ENCODE results near the gene MAP7D3. TPM values are rescaled to one million over a fixed set of nuclear protein-coding genes. Genes with fewer than 3 reads are reported as not detected.

Gene MAP7D3
- polyA plus RNA-seq, 3 donors: 1.8 to 3.4 (median 2.9) TPM

GRCh38 chrX:136269921-136270320, 18.7 kb upstream of the MAP7D3 start:
- Histone ChIP-seq H3K4me3 (replicated peaks in 1 of 3; ENCODE audit: low read depth in 2 of 3, low read length in 3 of 3) (no peak overlapping the region), H3K36me3 (replicated peaks in 1 of 2; ENCODE audit: control insufficient read depth in 1 of 2, insufficient read depth in 2 of 2, low read length in 2 of 2) (no peaks in the 10 kb centered on the region), H3K79me2 (ENCODE audit: insufficient read depth, low read length) (no peaks in the 10 kb centered on the region), H3K27ac (ENCODE audit: low read depth in 1 of 2, low read length in 2 of 2) (no peak overlapping the region), H3K9ac (ENCODE audit: insufficient read depth, low read length, poor library complexity, severe bottlenecking) (no peak overlapping the region), H2AFZ (ENCODE audit: insufficient read depth, low read depth, low read length, poor library complexity, severe bottlenecking) (no peak overlapping the region), H3K27me3 (ENCODE audit: control insufficient read depth in 2 of 2, insufficient read depth in 2 of 2, low read length in 2 of 2) (no peaks in the 10 kb centered on the region), H3K9me3 (replicated peaks in 1 of 2; ENCODE audit: control insufficient read depth in 1 of 2, insufficient read depth in 1 of 2, low read length in 2 of 2) (no peaks in the 10 kb centered on the region), H3K4me1 (ENCODE audit: control insufficient read depth in 1 of 2, insufficient read depth in 2 of 2, low read length in 2 of 2) (peaks cover 0 to 5% of the 10 kb centered on the region in 2 donors), H4K20me1 (ENCODE audit: insufficient read depth, low read length) (no peaks in the 10 kb centered on the region), H3K4me2 (replicated peaks; ENCODE audit: extremely low read depth, low read length, poor library complexity, severe bottlenecking) (no peak overlapping the region)
- peaks cover 5% of the 10 kb centered on the region for H3K4me1 Mint-ChIP-seq
- H3K36me3 Mint-ChIP-seq: no peaks in the 10 kb centered on the region
- peaks cover 0 to 3% (median 0%) of the 10 kb centered on the region in 7 donors for H3K9me3 Mint-ChIP-seq
- intact Hi-C loops (cut with micrococcal nuclease): no loop called here
- no CpG with 5 or more reads among the region's 1 CpG for WGBS (ENCODE audit: insufficient coverage)
- H3K4me3 Mint-ChIP-seq: no peak overlapping the region
- H3K27me3 Mint-ChIP-seq (ENCODE audit: low read depth in 3 of 3): peaks cover 0 to 2% (median 0%) of the 10 kb centered on the region in 3 donors
- H3K27ac Mint-ChIP-seq: no peak overlapping the region
- DNase-seq: no peak
- no peak for TF ChIP-seq CTCF (IDR thresholded peaks at IDR 0.05)

- H3K27me3 ChIP-seq (ENCODE audit: control insufficient read depth in 2 of 2, insufficient read depth in 2 of 2, low read length in 2 of 2): no peaks in the 10 kb centered on the region
- peaks cover 0 to 5% of the 10 kb centered on the region in 2 donors for H3K4me1 ChIP-seq (ENCODE audit: control insufficient read depth in 1 of 2, insufficient read depth in 2 of 2, low read length in 2 of 2)
- no peak overlapping the region for H2AFZ ChIP-seq (ENCODE audit: insufficient read depth, low read depth, low read length, poor library complexity, severe bottlenecking)
- no peaks in the 10 kb centered on the region for H3K79me2 ChIP-seq (ENCODE audit: insufficient read depth, low read length)
- TF ChIP-seq CTCF (IDR thresholded peaks at IDR 0.05): peak; percentile 64
- intact Hi-C loops (cut with micrococcal nuclease): no loop called here
- H3K4me1 Mint-ChIP-seq: peaks cover 5% of the 10 kb centered on the region
- H3K27me3 Mint-ChIP-seq (ENCODE audit: low read depth in 3 of 3): peaks cover 0 to 3% (median 0%) of the 10 kb centered on the region in 3 donors
- H3K9ac ChIP-seq (ENCODE audit: insufficient read depth, low read length, poor library complexity, severe bottlenecking): no peak overlapping the region
- H3K27ac ChIP-seq (ENCODE audit: low read depth in 1 of 2, low read length in 2 of 2): no peak overlapping the region
- no peaks in the 10 kb centered on the region for H4K20me1 ChIP-seq (ENCODE audit: insufficient read depth, low read length)
- no peak overlapping the region for H3K4me2 ChIP-seq (replicated peaks; ENCODE audit: extremely low read depth, low read length, poor library complexity, severe bottlenecking)
- H3K9me3 Mint-ChIP-seq: peaks cover 0 to 3% (median 0%) of the 10 kb centered on the region in 7 donors
- H3K27ac Mint-ChIP-seq: peak overlapping the region in 1 of 7 donors; percentile 31
- no peaks in the 10 kb centered on the region for H3K36me3 ChIP-seq (replicated peaks in 1 of 2; ENCODE audit: control insufficient read depth in 1 of 2, insufficient read depth in 2 of 2, low read length in 2 of 2)
- H3K9me3 ChIP-seq (replicated peaks in 1 of 2; ENCODE audit: control insufficient read depth in 1 of 2, insufficient read depth in 1 of 2, low read length in 2 of 2): no peaks in the 10 kb centered on the region
- no CpG with 5 or more reads among the region's 5 CpGs for WGBS (ENCODE audit: insufficient coverage)
- no peak overlapping the region for H3K4me3 Mint-ChIP-seq
- H3K36me3 Mint-ChIP-seq: no peaks in the 10 kb centered on the region
- DNase-seq: peak; percentile 11 to 32 (median 21)
- H3K4me3 ChIP-seq (replicated peaks in 1 of 3; ENCODE audit: low read depth in 2 of 3, low read length in 3 of 3): no peak overlapping the region
These were observed 17.1 kb upstream of the MAP7D3 start for GRCh38 chrX:136268051-136269048.
